Neuron (in vitro differentiated cells): Measurements from ENCODE around the gene KLF18.

Experiments
- H2AFZ ChIP-seq: one replicate; pipeline ENCODE4 v1.6.1; 2013; ENCODE audit warnings: low read depth, mild to moderate bottlenecking, inconsistent platforms, low read length, moderate library complexity
- H3K27me3 ChIP-seq: one replicate; pipeline ENCODE4 v1.6.1; 2013; ENCODE audit warnings: low read length; ENCODE audit not compliant: insufficient read depth
- H3K36me3 ChIP-seq: one replicate; pipeline ENCODE4 v1.6.1; 2013; ENCODE audit warnings: low read length; ENCODE audit not compliant: insufficient read depth
- H3K4me1 ChIP-seq: one replicate; pipeline ENCODE4 v1.6.1; 2013; ENCODE audit warnings: low read length; ENCODE audit not compliant: insufficient read depth
- H3K4me3 ChIP-seq: 2 replicates; pipeline ENCODE4 v1.5.1; 2013; ENCODE audit warnings: mild to moderate bottlenecking, low read length, moderate library complexity
- H3K9me3 ChIP-seq: one replicate; pipeline ENCODE4 v1.6.1; 2013; ENCODE audit warnings: low read length

The KLF18 gene

GRCh38 chr1:44113095-44113609 lies 28.3 kb downstream of the KLF18 start:
- H3K4me1 ChIP-seq = no peaks in the 10 kb centered on the region
- no peak overlapping the region for H3K4me3 ChIP-seq
- H2AFZ ChIP-seq = no peak overlapping the region
- H3K9me3 ChIP-seq = no peaks in the 10 kb centered on the region
- H3K27me3 ChIP-seq = peaks cover 8% of the 10 kb centered on the region
- H3K36me3 ChIP-seq = no peaks in the 10 kb centered on the region

GRCh38 chr1:44112486-44112885 lies 28.9 kb downstream of the KLF18 start:
- H3K36me3 ChIP-seq = no peaks in the 10 kb centered on the region
- no peaks in the 10 kb centered on the region for H3K9me3 ChIP-seq
- H3K4me3 ChIP-seq = no peak overlapping the region
- peaks cover 8% of the 10 kb centered on the region for H3K27me3 ChIP-seq
- no peaks in the 10 kb centered on the region for H3K4me1 ChIP-seq
- H2AFZ ChIP-seq = no peak overlapping the region

- Histone ChIP-seq H3K9me3 (no peaks in the 10 kb centered on the region), H3K4me1 (no peaks in the 10 kb centered on the region), H3K4me3 (no peak overlapping the region), H2AFZ (no peak overlapping the region), H3K36me3 (no peaks in the 10 kb centered on the region), H3K27me3 (peaks cover 8% of the 10 kb centered on the region)
These were observed 29.6 kb downstream of the KLF18 start for GRCh38 chr1:44111861-44112260.

GRCh38 chr1:44110916-44111315 lies 30.5 kb downstream of the KLF18 start:
- no peak overlapping the region for H2AFZ ChIP-seq
- peaks cover 8% of the 10 kb centered on the region for H3K27me3 ChIP-seq
- H3K9me3 ChIP-seq = no peaks in the 10 kb centered on the region
- H3K4me1 ChIP-seq = no peaks in the 10 kb centered on the region
- H3K36me3 ChIP-seq = no peaks in the 10 kb centered on the region
- no peak overlapping the region for H3K4me3 ChIP-seq

- Histone ChIP-seq H3K27me3 (peaks cover 10% of the 10 kb centered on the region), H3K36me3 (no peaks in the 10 kb centered on the region), H2AFZ (no peak overlapping the region), H3K4me1 (no peaks in the 10 kb centered on the region), H3K9me3 (no peaks in the 10 kb centered on the region), H3K4me3 (no peak overlapping the region)
These were observed 32.5 kb downstream of the KLF18 start for GRCh38 chr1:44108971-44109370.

GRCh38 chr1:44108241-44108640 lies 33.2 kb downstream of the KLF18 start:
- Histone ChIP-seq H3K36me3 (no peaks in the 10 kb centered on the region), H3K4me1 (no peaks in the 10 kb centered on the region), H2AFZ (no peak overlapping the region), H3K9me3 (no peaks in the 10 kb centered on the region), H3K27me3 (peaks cover 9% of the 10 kb centered on the region), H3K4me3 (no peak overlapping the region)

- no peak overlapping the region for H2AFZ ChIP-seq
These were observed 35.6 kb downstream of the KLF18 start for GRCh38 chr1:44105810-44106209.

GRCh38 chr1:44103270-44104131 lies 37.9 kb downstream of the KLF18 start:
- Histone ChIP-seq H3K4me1 (no peaks in the 10 kb centered on the region), H3K27me3 (peaks cover 5% of the 10 kb centered on the region), H3K36me3 (no peaks in the 10 kb centered on the region), H3K4me3 (no peak overlapping the region), H3K9me3 (no peaks in the 10 kb centered on the region), H2AFZ (no peak overlapping the region)

More at GRCh38 chr1:44105810-44106209, 35.6 kb downstream of the KLF18 start:
- Histone ChIP-seq H3K4me1 (no peaks in the 10 kb centered on the region), H3K36me3 (no peaks in the 10 kb centered on the region), H3K4me3 (no peak overlapping the region), H3K9me3 (no peaks in the 10 kb centered on the region), H3K27me3 (peaks cover 5% of the 10 kb centered on the region)

- Histone ChIP-seq H3K9me3 (no peaks in the 10 kb centered on the region), H3K4me3 (no peak overlapping the region), H2AFZ (no peak overlapping the region), H3K36me3 (no peaks in the 10 kb centered on the region), H3K27me3 (peaks cover 5% of the 10 kb centered on the region), H3K4me1 (no peaks in the 10 kb centered on the region)
These were observed 40.1 kb downstream of the KLF18 start for GRCh38 chr1:44101328-44101727.

- no peak overlapping the region for H2AFZ ChIP-seq
- peaks cover 5% of the 10 kb centered on the region for H3K27me3 ChIP-seq
- H3K36me3 ChIP-seq = no peaks in the 10 kb centered on the region
- no peaks in the 10 kb centered on the region for H3K9me3 ChIP-seq
- no peaks in the 10 kb centered on the region for H3K4me1 ChIP-seq
- H3K4me3 ChIP-seq = no peak overlapping the region
These were observed 41.1 kb downstream of the KLF18 start for GRCh38 chr1:44100183-44100868.

- Histone ChIP-seq H3K27me3 (no peaks in the 10 kb centered on the region), H3K4me1 (peaks cover 4% of the 10 kb centered on the region), H2AFZ (no peak overlapping the region), H3K36me3 (no peaks in the 10 kb centered on the region), H3K9me3 (no peaks in the 10 kb centered on the region), H3K4me3 (no peak overlapping the region)
These were observed 47.4 kb downstream of the KLF18 start for GRCh38 chr1:44094047-44094446.

- no peaks in the 10 kb centered on the region for H3K9me3 ChIP-seq
- no peak overlapping the region for H3K4me3 ChIP-seq
- no peaks in the 10 kb centered on the region for H3K36me3 ChIP-seq
- H3K27me3 ChIP-seq = no peaks in the 10 kb centered on the region
- H2AFZ ChIP-seq = no peak overlapping the region
- peaks cover 5% of the 10 kb centered on the region for H3K4me1 ChIP-seq
These were observed 50.8 kb downstream of the KLF18 start for GRCh38 chr1:44090429-44091252.
